C4-2B (cell line): ENCODE data around the gene SNED1.

Experiments used
- H3K27ac ChIP-seq: fragments of 450-650 bp; 2 replicates; pipeline ENCODE4 v1.5.1; 2017
- ZFX ChIP-seq: fragments of 450-650 bp; IDR thresholded peaks from 2 replicates; pipeline ENCODE4 v1.6.1; 2017
- TF ChIP-seq, protein P1 (sequence below): fragments of 450-650 bp; conservative IDR thresholded peaks from 2 replicates; pipeline ENCODE4 v1.5.1; 2017; ENCODE audit warnings: mild to moderate bottlenecking

Gene SNED1

DNA sequence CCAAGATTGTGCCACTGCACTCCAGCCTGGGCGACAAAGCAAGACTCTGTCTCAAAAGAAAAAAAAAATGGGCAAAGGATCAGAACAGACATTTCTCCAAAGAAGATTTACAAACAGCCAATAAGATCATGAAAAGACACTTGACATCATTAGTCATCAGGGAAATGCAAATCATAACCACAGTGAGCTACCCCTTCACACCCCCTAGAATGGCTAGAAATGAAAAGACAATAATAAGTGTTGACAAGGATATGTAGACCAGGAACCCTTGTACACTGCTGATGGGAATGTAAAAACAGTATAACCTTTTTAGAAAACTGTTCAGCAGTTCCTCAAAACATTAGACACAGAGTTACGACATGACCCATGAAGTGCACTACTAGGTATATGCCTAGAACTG lies 122.0 kb downstream of the SNED1 start:
- TF ChIP-seq, protein P1, sequence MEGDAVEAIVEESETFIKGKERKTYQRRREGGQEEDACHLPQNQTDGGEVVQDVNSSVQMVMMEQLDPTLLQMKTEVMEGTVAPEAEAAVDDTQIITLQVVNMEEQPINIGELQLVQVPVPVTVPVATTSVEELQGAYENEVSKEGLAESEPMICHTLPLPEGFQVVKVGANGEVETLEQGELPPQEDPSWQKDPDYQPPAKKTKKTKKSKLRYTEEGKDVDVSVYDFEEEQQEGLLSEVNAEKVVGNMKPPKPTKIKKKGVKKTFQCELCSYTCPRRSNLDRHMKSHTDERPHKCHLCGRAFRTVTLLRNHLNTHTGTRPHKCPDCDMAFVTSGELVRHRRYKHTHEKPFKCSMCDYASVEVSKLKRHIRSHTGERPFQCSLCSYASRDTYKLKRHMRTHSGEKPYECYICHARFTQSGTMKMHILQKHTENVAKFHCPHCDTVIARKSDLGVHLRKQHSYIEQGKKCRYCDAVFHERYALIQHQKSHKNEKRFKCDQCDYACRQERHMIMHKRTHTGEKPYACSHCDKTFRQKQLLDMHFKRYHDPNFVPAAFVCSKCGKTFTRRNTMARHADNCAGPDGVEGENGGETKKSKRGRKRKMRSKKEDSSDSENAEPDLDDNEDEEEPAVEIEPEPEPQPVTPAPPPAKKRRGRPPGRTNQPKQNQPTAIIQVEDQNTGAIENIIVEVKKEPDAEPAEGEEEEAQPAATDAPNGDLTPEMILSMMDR, result no peak
- no peak for TF ChIP-seq ZFX
- no peak overlapping the region for H3K27ac ChIP-seq

DNA sequence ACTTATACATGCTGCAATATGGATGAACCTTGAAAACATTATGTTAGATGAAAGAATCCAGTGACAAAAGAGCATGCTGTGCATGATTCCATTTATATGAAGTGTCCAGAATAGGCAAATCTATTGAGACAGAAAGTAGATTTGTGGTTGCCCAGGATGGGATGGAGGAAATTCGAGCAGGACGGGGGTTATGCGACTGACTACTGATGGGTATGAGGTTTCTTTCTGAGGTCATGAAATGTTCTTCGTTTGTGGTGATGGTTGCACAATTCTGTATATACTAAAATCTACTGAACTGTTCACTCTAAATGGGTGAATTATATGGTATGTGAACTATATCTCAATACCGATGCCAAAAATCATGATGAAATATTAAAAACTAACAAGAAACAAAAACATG lies 122.6 kb downstream of the SNED1 start:
- no peak overlapping the region for H3K27ac ChIP-seq
- TF ChIP-seq, protein P1, result no peak
- no peak for TF ChIP-seq ZFX

DNA sequence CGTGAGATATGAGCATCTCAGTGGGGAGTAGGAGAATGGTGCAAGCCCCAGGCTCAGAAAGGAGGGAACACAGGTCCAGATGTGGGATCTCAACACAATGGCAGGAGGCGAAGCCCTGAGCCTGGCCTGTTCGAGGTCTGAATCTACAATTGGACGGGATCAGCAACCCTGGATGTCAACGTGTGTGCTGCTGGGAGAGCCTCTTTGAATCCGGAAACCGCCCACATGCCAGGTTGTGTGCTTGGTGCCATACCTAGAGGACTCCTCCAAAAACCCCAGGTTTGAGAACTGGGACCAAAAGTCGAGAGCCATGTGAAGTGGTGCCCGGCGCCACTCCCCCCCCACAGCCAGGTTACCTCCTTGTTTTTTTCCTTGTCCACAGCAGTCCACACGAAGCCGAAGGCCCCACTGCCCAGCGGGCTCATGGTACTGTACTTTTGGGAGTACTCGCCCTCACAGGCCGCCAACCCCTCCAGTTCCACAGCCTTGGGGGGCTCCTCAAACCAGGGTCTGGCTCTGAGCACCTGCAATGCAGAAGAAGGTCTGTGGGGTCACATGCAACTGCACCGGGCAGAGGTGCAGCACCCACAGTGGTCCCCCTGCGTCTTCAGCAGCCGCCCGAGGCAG lies 124.1 kb downstream of the SNED1 start:
- TF ChIP-seq, protein P1, result no peak
- H3K27ac ChIP-seq, result peak overlapping the region; percentile 92; the same call in 1 of the 2 replicates

DNA sequence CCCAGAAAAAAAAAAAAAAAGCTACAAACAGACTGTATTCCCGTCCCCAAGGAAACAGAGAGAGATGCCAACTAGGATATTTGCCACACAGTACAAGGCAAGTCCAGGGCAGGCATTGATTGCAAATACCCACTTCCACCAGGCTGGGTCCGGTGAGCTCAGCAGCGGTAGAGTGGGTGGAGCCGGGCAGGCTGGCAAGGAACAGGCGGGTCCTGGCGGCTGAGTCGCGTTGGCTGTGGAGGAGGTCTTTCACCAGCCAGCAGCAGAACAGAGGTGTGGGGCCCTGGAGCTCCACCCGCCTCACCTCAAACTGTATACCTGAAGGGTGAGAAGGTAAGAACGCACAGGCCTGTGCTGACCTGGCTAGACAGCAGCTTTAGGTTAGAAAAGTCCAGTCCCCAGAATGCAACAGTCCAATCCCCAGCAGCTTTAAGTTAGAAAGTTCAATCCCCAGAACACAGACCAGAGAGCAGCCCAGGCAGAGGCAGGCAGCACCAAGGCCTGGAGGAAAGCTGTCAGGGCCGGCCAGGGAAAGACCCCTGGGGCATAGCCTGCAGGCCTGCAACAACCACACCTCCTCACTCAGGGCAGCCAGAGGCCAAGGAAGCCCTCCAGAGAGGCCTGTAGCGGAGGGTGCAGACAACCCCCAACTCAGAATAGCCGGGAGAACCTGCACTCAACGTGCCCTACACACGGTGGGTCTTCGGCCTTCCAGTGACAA lies 125.6 kb downstream of the SNED1 start:
- peak overlapping the region; percentile 92 for H3K27ac ChIP-seq

DNA sequence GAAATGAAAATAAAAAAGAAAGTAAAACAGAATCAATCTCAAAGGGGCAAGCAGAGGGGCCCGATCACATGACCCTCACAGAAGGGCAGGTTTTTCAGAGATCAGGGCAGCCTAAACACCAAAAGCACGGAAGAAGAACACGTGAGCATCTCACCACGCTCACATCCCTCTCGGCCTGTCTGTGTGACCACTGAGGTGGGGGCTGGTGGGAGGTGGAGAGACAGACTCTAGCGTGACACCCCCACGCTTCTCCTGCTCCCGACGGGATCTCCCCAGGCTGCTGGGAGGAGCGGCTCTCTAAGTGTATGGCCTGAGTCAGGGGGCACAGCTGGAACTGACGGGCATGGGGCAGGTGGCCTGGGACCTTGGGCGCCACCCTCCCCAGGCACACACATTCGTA lies 127.2 kb downstream of the SNED1 start:
- no peak for TF ChIP-seq ZFX
- TF ChIP-seq, protein P1, result no peak
- H3K27ac ChIP-seq, result peak overlapping the region; percentile 92

More for the DNA sequence above, 125.6 kb downstream of the SNED1 start:
- TF ChIP-seq, protein P1, result no peak
- no peak for TF ChIP-seq ZFX

DNA sequence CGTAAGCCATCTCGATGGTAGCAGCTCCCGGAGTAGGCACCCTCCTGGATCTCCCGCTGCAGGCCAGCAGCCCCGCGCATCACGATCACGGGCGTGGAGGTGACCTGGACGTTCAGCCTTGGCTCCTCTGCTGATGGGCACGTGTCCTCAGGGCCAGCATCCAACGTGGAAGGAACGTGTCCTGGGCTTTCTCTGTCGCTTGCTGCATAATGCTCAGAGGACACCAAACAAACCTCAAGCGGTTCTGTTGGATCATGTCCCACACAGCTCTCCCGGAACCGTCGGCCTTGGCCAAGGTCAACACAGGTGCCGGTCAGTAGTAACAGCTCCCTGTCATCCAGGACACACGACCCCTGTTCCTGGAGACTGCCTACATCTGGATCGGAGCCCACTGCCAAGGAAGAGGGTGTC lies 127.8 kb downstream of the SNED1 start:
- TF ChIP-seq, protein P1, result no peak
- no peak for TF ChIP-seq ZFX
- peak overlapping the region; percentile 92 for H3K27ac ChIP-seq

DNA sequence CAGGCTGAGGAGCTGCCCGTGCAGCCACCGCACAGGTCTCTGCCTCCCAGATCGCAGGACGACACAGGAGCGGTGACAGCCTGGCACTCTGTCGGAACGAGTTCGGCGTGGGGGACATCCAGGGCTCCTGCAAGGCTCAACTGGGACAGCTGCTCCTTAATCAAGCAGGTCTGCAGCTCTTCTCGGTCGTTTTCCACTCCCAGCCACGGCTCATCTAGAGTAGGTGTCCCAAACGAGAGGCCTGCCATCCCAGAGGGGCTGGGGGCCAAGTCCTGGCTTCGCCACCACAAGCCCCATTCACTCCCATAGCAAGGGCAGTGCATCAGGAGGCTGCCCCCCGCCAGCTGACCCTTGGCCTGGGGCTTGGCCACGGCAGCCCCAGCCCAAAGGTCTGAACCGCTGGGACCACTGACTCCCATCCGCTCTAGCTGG lies 128.4 kb downstream of the SNED1 start:
- H3K27ac ChIP-seq, result peak overlapping the region; percentile 92
- TF ChIP-seq, protein P1, result no peak
